ENCODE results near the gene SNRPD3.

The SNRPD3 gene

GRCh38 chr22:24553597-24554312 is 2.0 kb upstream of the SNRPD3 start:
- peaks cover 60% of the 10 kb centered on the region for H3K36me3 ChIP-seq (ENCODE audit: insufficient read depth, low read length)
- peak overlapping the region; percentile 60 to 96 for H3K4me3 ChIP-seq (ENCODE audit: low read depth in 1 of 2, low read length in 2 of 2)
- TF ChIP-seq CTCF (IDR thresholded peaks at IDR 0.05; ENCODE audit: borderline replicate concordance, extremely low read depth, low read length, poor library complexity, severe bottlenecking), result no peak
- TF ChIP-seq EZH2 (IDR thresholded peaks at IDR 0.05; ENCODE audit: borderline replicate concordance, low read depth, low read length, severe bottlenecking), result no peak
- H3K27me3 ChIP-seq (ENCODE audit: insufficient read depth, low read length, poor library complexity), result no peaks in the 10 kb centered on the region
- H3K79me2 ChIP-seq (ENCODE audit: insufficient read depth, low read length), result peaks cover 92% of the 10 kb centered on the region
- H3K9ac ChIP-seq (ENCODE audit: low read depth, low read length), result peak overlapping the region; percentile 98
- H3K27ac ChIP-seq (ENCODE audit: low read length), result peak overlapping the region; percentile 91
- peaks cover 46% of the 10 kb centered on the region for H3K4me1 ChIP-seq (ENCODE audit: insufficient read depth, low read length)
- H3K4me2 ChIP-seq (ENCODE audit: insufficient read depth, low read length), result peak overlapping the region; percentile 90
- H3K9me3 ChIP-seq (ENCODE audit: insufficient read depth, low read length, severe bottlenecking), result no peaks in the 10 kb centered on the region
- H2AFZ ChIP-seq (ENCODE audit: low read depth, low read length), result no peak overlapping the region
- ATAC-seq (ENCODE audit: insufficient read depth, low read depth) (no peak), DNase-seq (no peak)
- peaks cover 70% of the 10 kb centered on the region for H4K20me1 ChIP-seq (ENCODE audit: insufficient read depth, low read length)

- ATAC-seq (ENCODE audit: insufficient read depth, low read depth) (no peak), DNase-seq (peak; percentile 50)
- Histone ChIP-seq H3K4me2 (ENCODE audit: insufficient read depth, low read length) (peak within 1 kb of the TSS; percentile 94), H3K4me3 (ENCODE audit: low read depth in 1 of 2, low read length in 2 of 2) (peak within 1 kb of the TSS; percentile 96 to 97), H3K4me1 (ENCODE audit: insufficient read depth, low read length) (peaks cover 54% of the 10 kb centered on the region), H4K20me1 (ENCODE audit: insufficient read depth, low read length) (peaks cover 71% of the 10 kb centered on the region), H2AFZ (ENCODE audit: low read depth, low read length) (peak within 1 kb of the TSS; percentile 78), H3K27ac (ENCODE audit: low read length) (peak within 1 kb of the TSS; percentile 100), H3K79me2 (ENCODE audit: insufficient read depth, low read length) (peaks cover 92% of the 10 kb centered on the region), H3K27me3 (ENCODE audit: insufficient read depth, low read length, poor library complexity) (no peaks in the 10 kb centered on the region), H3K36me3 (ENCODE audit: insufficient read depth, low read length) (peaks cover 60% of the 10 kb centered on the region), H3K9ac (ENCODE audit: low read depth, low read length) (peak within 1 kb of the TSS; percentile 98), H3K9me3 (ENCODE audit: insufficient read depth, low read length, severe bottlenecking) (no peaks in the 10 kb centered on the region)
- no peak for TF ChIP-seq EZH2 (IDR thresholded peaks at IDR 0.05; ENCODE audit: borderline replicate concordance, low read depth, low read length, severe bottlenecking)
- TF ChIP-seq CTCF (IDR thresholded peaks at IDR 0.05; ENCODE audit: borderline replicate concordance, extremely low read depth, low read length, poor library complexity, severe bottlenecking), result no peak
Observed at GRCh38 chr22:24554313-24555164, 1.3 kb upstream of the SNRPD3 start, which contains the start of gene GUCD1. Gene GUCD1, minus strand, starts transcription at chr22:24555138. Its CDS starts 147 bp downstream, at chr22:24554991.

GRCh38 chr22:24559471-24559870 is 3.7 kb downstream of the SNRPD3 start:
- H4K20me1 ChIP-seq (ENCODE audit: insufficient read depth, low read length), result peaks cover 68% of the 10 kb centered on the region
- no peak for TF ChIP-seq EZH2 (IDR thresholded peaks at IDR 0.05; ENCODE audit: borderline replicate concordance, low read depth, low read length, severe bottlenecking)
- no peak for TF ChIP-seq CTCF (IDR thresholded peaks at IDR 0.05; ENCODE audit: borderline replicate concordance, extremely low read depth, low read length, poor library complexity, severe bottlenecking)
- H3K4me1 ChIP-seq (ENCODE audit: insufficient read depth, low read length), result peaks cover 57% of the 10 kb centered on the region
- H3K4me3 ChIP-seq (ENCODE audit: low read depth in 1 of 2, low read length in 2 of 2), result no peak overlapping the region
- H2AFZ ChIP-seq (ENCODE audit: low read depth, low read length), result no peak overlapping the region
- DNase-seq, result no peak
- H3K4me2 ChIP-seq (ENCODE audit: insufficient read depth, low read length), result peak overlapping the region; percentile 94; the same call in 1 of the 2 replicates
- H3K9me3 ChIP-seq (ENCODE audit: insufficient read depth, low read length, severe bottlenecking), result no peaks in the 10 kb centered on the region
- H3K27ac ChIP-seq (ENCODE audit: low read length), result no peak overlapping the region
- no peak overlapping the region for H3K9ac ChIP-seq (ENCODE audit: low read depth, low read length)
- no peak for ATAC-seq (ENCODE audit: insufficient read depth, low read depth)
- peaks cover 64% of the 10 kb centered on the region for H3K36me3 ChIP-seq (ENCODE audit: insufficient read depth, low read length)
- H3K79me2 ChIP-seq (ENCODE audit: insufficient read depth, low read length), result peaks cover 90% of the 10 kb centered on the region
- no peaks in the 10 kb centered on the region for H3K27me3 ChIP-seq (ENCODE audit: insufficient read depth, low read length, poor library complexity)

Measured in DND-41 (cell line).